Measurements from ENCODE around the gene CALHM4. TPM values are rescaled to one million over a fixed set of nuclear protein-coding genes. Genes with fewer than 3 reads are reported as not detected.

Gene CALHM4
- polyA plus RNA-seq, 2 of the 4 experiments (the other 2 are of a cell fraction), result not detected

GRCh38 chr6:116545651-116546050, 7.9 kb upstream of the CALHM4 start, which contains the start of gene TRAPPC3L:
TSS of gene TRAPPC3L (minus strand) at chr6:116545684. CDS start at chr6:116545514, 170 bp downstream.
- Histone ChIP-seq H3K4me3 (no peak within 1 kb of the TSS), H3K4me1 (no peaks in the 10 kb centered on the region), H3K27ac (no peak within 1 kb of the TSS), H3K9me3 (no peaks in the 10 kb centered on the region), H3K4me2 (no peak within 1 kb of the TSS)
- POLR2A ChIA-PET, result no interaction called here
- CTCF ChIA-PET, result interaction anchor here (0.8 kb wide), 1 partner anchor 15 kb away, joined by 3 read pairs; no protein-coding TSS in a partner anchor
- ATAC-seq (no peak), FAIRE-seq (no peak), DNase-seq (ENCODE audit: low read depth in 1 of 2, low spot score in 1 of 2) (no peak)
- 59% methylated on average over 4 of the region's 4 CpGs for WGBS (ENCODE audit: missing lambda C conversion rate)
- TF ChIP-seq ZNF302 (CRISPR knock-in tag; IDR thresholded peaks at IDR 0.05), result no peak
- no peak for TF ChIP-seq EP300 (IDR thresholded peaks at IDR 0.05)
- TF ChIP-seq TP53 (CRISPR knock-in tag; IDR thresholded peaks at IDR 0.05), result no peak
- TF ChIP-seq BCL3 (IDR thresholded peaks at IDR 0.05), result no peak
- TF ChIP-seq HES2 (IDR thresholded peaks at IDR 0.05), result no peak
- no peak for TF ChIP-seq HEYL (CRISPR knock-in tag; IDR thresholded peaks at IDR 0.05)
- TF ChIP-seq E2F6 (IDR thresholded peaks at IDR 0.05; ENCODE audit: borderline replicate concordance, low read depth), result no peak
- TF ChIP-seq MAFK (IDR thresholded peaks at IDR 0.05; ENCODE audit: partially characterized antibody), result no peak
- no peak for TF ChIP-seq POLR2AphosphoS2 (conservative IDR thresholded peaks at IDR 0.05; ENCODE audit: low read length)
- TF ChIP-seq HOXA7 (CRISPR knock-in tag; IDR thresholded peaks at IDR 0.05), result no peak
- TF ChIP-seq GATA3 (IDR thresholded peaks at IDR 0.05; ENCODE audit: borderline replicate concordance), result no peak
- TF ChIP-seq RFX5 (IDR thresholded peaks at IDR 0.05), result no peak
- no peak for TF ChIP-seq CTCF (IDR thresholded peaks at IDR 0.05)
- no peak for TF ChIP-seq KDM1A (IDR thresholded peaks at IDR 0.05; ENCODE audit: low read depth)
- TF ChIP-seq RNF2 (IDR thresholded peaks at IDR 0.05; ENCODE audit: borderline replicate concordance, low read depth), result no peak
- no peak for TF ChIP-seq FOXS1 (CRISPR knock-in tag; IDR thresholded peaks at IDR 0.05)
- no peak for TF ChIP-seq SREBF2 (IDR thresholded peaks at IDR 0.05)

GRCh38 chr6:116547358-116547757, 6.2 kb upstream of the CALHM4 start:
- DNase-seq (ENCODE audit: low read depth in 1 of 2, low spot score in 1 of 2) (no peak), ATAC-seq (no peak), FAIRE-seq (no peak)
- H3K4me2 ChIP-seq, result no peak overlapping the region
- CTCF ChIA-PET, result no interaction called here
- WGBS (ENCODE audit: missing lambda C conversion rate), result 77% methylated on average over 6 of the region's 6 CpGs
- no peaks in the 10 kb centered on the region for H3K9me3 ChIP-seq
- H3K4me3 ChIP-seq, result no peak overlapping the region
- no peaks in the 10 kb centered on the region for H3K4me1 ChIP-seq
- TF ChIP-seq ELK1 (IDR thresholded peaks at IDR 0.05; ENCODE audit: low read depth, low read length) (no peak), PHF8 (IDR thresholded peaks at IDR 0.05; ENCODE audit: borderline replicate concordance, low read depth) (no peak), BHLHE40 (IDR thresholded peaks at IDR 0.05; ENCODE audit: low read depth, low read length) (no peak), HOXA7 (CRISPR knock-in tag; IDR thresholded peaks at IDR 0.05) (no peak)
- POLR2A ChIA-PET, result no interaction called here
- H3K27ac ChIP-seq, result no peak overlapping the region
